Activated T-helper 1 cell treated with anti-CD3 and anti-CD28 coated beads, Interleukin-2, amount 50 U/mL, for 16 hours (primary cell): ENCODE data around the gene NUMA1.
A peak's percentile ranks its signal among the peaks of the same experiment; 100 is the strongest.

ENCODE experiments used
- DNase-seq, 2 donors: peaks; one replicate each; pipeline ENCODE4 v3.0.0-alpha.2; 2020; ENCODE audit warnings: low read depth in 1 of 2, low spot score in 1 of 2

Gene NUMA1

GRCh38 chr11:72001285-72001684, 79.1 kb downstream of the NUMA1 start:
- no peak for DNase-seq

- no peak for DNase-seq
Observed at GRCh38 chr11:72000202-72000867, 80.0 kb downstream of the NUMA1 start.

- no peak for DNase-seq
Observed at GRCh38 chr11:71999798-72000197, 80.5 kb downstream of the NUMA1 start.

GRCh38 chr11:71999362-71999761, 81.0 kb downstream of the NUMA1 start:
- DNase-seq, result no peak

- peak in 1 of 2 donors; percentile 11 for DNase-seq
Observed at GRCh38 chr11:71998649-71999310, 81.6 kb downstream of the NUMA1 start, which contains the start of gene IL18BP. Gene IL18BP (plus strand): TSS chr11:71998909. CDS start chr11:71999985, 1,076 bp downstream.

GRCh38 chr11:71998061-71998460, 82.3 kb downstream of the NUMA1 start:
- no peak for DNase-seq

GRCh38 chr11:71997594-71997993, 82.7 kb downstream of the NUMA1 start:
- no peak for DNase-seq

- no peak for DNase-seq
Observed at GRCh38 chr11:71996946-71997345, 83.4 kb downstream of the NUMA1 start.

GRCh38 chr11:71996517-71996916, 83.8 kb downstream of the NUMA1 start:
- DNase-seq, result no peak

GRCh38 chr11:71995726-71996291, 84.5 kb downstream of the NUMA1 start:
- no peak for DNase-seq

GRCh38 chr11:71994786-71995185, 85.6 kb downstream of the NUMA1 start:
- no peak for DNase-seq

- no peak for DNase-seq
Observed at GRCh38 chr11:71992136-71992730, 88.1 kb downstream of the NUMA1 start.

GRCh38 chr11:71991494-71991893, 88.8 kb downstream of the NUMA1 start:
- DNase-seq, result no peak

- no peak for DNase-seq
Observed at GRCh38 chr11:71990701-71991100, 89.6 kb downstream of the NUMA1 start.

- no peak for DNase-seq
Observed at GRCh38 chr11:71988050-71988449, 92.3 kb downstream of the NUMA1 start.

- no peak for DNase-seq
Observed at GRCh38 chr11:71987521-71987920, 92.8 kb downstream of the NUMA1 start.

- DNase-seq, result no peak
Observed at GRCh38 chr11:71986131-71986530, 94.2 kb downstream of the NUMA1 start.

GRCh38 chr11:71979602-71980001, 100.7 kb downstream of the NUMA1 start:
- DNase-seq, result no peak

GRCh38 chr11:71979094-71979493, 101.2 kb downstream of the NUMA1 start:
- DNase-seq, result no peak

GRCh38 chr11:71977743-71978418, 102.5 kb downstream of the NUMA1 start:
- DNase-seq, result peak in 1 of 2 donors; percentile 9

- no peak for DNase-seq
Observed at GRCh38 chr11:71977090-71977489, 103.3 kb downstream of the NUMA1 start.
